Upper lobe of left lung (tissue), 4 donors: ENCODE data around the gene AGA.

Source experiments
- EP300 ChIP-seq, 4 donors: sonication (generic); formaldehyde crosslinking; IDR thresholded peaks; one replicate each; pipeline ENCODE4 v1.5.1; 2017; ENCODE audit warnings: antibody characterized with exemption in 4 of 4, control low read depth in 2 of 4
- POLR2A ChIP-seq, 4 donors: fragments of 450-650 bp; IDR thresholded peaks; one replicate each; pipeline ENCODE4 v1.5.1; 2016 to 2017; ENCODE audit warnings: antibody characterized with exemption in 4 of 4, mild to moderate bottlenecking in 2 of 4
- POLR2AphosphoS5 ChIP-seq, 2 donors: sonication (generic); formaldehyde crosslinking; IDR thresholded peaks; one replicate each; pipeline ENCODE4 v1.5.1; 2017; ENCODE audit warnings: antibody characterized with exemption in 2 of 2
- TF ChIP-seq, protein P1 (sequence below), 6 experiments: fragments of 450-650 bp in 4 of 6; fragments of 200-600 bp in 2 of 6; sonication (generic) in 2 of 6; IDR thresholded peaks; one replicate each; pipeline ENCODE4 v1.5.1; 2016 to 2019; ENCODE audit warnings: antibody characterized with exemption in 6 of 6

GRCh38 chr4:177460460-177460859 lies 18.2 kb upstream of the AGA start:
- TF ChIP-seq POLR2A (IDR thresholded peaks at IDR 0.05) = no peak
- no peak for TF ChIP-seq POLR2AphosphoS5 (IDR thresholded peaks at IDR 0.05)
- TF ChIP-seq, protein P1, sequence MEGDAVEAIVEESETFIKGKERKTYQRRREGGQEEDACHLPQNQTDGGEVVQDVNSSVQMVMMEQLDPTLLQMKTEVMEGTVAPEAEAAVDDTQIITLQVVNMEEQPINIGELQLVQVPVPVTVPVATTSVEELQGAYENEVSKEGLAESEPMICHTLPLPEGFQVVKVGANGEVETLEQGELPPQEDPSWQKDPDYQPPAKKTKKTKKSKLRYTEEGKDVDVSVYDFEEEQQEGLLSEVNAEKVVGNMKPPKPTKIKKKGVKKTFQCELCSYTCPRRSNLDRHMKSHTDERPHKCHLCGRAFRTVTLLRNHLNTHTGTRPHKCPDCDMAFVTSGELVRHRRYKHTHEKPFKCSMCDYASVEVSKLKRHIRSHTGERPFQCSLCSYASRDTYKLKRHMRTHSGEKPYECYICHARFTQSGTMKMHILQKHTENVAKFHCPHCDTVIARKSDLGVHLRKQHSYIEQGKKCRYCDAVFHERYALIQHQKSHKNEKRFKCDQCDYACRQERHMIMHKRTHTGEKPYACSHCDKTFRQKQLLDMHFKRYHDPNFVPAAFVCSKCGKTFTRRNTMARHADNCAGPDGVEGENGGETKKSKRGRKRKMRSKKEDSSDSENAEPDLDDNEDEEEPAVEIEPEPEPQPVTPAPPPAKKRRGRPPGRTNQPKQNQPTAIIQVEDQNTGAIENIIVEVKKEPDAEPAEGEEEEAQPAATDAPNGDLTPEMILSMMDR (IDR thresholded peaks at IDR 0.05) = no peak
- no peak for TF ChIP-seq EP300 (IDR thresholded peaks at IDR 0.05)
